ENCODE measurements around the gene UTF1.

The UTF1 gene

DNA sequence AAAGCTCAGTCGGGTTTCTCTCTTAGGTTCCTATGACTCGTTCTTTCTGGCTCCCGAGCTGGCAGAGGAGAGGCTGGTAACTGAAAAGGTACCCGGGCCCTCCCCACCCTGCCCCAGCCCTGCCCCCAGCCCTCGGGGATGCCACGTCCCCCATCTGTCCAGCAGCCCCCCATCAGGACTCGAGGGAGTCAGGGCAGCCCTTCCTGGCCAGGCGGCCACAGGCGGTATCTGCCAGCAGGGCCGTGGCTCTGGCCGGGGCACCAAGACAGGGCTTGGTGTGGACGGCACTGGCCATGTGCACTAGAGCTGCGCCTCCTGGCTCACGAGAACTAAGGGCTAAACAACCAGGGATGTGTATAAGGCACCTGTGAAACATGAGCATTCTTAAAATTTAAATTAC lies 40.3 kb upstream of the UTF1 start:
- ChIA-PET POLR2A (no interaction called here), CTCF (no interaction called here)
- TF ChIP-seq CTCF (IDR thresholded peaks at IDR 0.05; ENCODE audit: control extremely low read depth, extremely low read depth, low read depth, missing control alignments), result no peak
- DNase-seq (ENCODE audit: extremely low spot score), result no peak

DNA sequence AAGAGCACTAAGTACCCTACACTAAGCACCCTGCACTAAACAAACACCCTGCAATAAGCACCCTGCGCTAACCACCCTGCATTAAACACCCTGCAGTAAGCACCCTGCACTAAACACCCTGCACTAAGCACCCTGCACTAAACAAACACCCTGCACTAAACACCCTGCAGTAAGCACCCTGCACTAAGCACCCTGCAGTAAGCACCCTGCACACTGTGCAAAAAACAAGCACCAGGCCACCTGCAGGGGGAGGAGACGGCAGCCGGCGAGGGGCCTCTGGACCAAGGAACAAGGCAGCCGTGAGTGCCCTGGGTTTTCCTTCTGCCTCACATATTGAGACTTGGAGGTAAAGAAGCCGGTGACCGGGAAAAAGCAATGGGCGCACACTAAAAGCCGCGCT lies 39.8 kb upstream of the UTF1 start:
- no peak for TF ChIP-seq CTCF (IDR thresholded peaks at IDR 0.05; ENCODE audit: control extremely low read depth, extremely low read depth, low read depth, missing control alignments)
- ChIA-PET CTCF (no interaction called here), POLR2A (no interaction called here)
- no peak for DNase-seq (ENCODE audit: extremely low spot score)

- DNase-seq (ENCODE audit: extremely low spot score), result no peak
- ChIA-PET CTCF (no interaction called here), POLR2A (no interaction called here)
- no peak for TF ChIP-seq CTCF (IDR thresholded peaks at IDR 0.05; ENCODE audit: control extremely low read depth, extremely low read depth, low read depth, missing control alignments)
These were observed 38.4 kb upstream of the UTF1 start for GRCh38 chr10:133191651-133192050.

- ChIA-PET CTCF (interaction anchor here (1.6 kb wide), 1 partner anchor 22 kb away, joined by 4 read pairs; no protein-coding TSS in a partner anchor), POLR2A (no interaction called here)
- no peak for TF ChIP-seq CTCF (IDR thresholded peaks at IDR 0.05; ENCODE audit: control extremely low read depth, extremely low read depth, low read depth, missing control alignments)
- DNase-seq (ENCODE audit: extremely low spot score), result no peak
These were observed 35.9 kb upstream of the UTF1 start for GRCh38 chr10:133194151-133194550.

DNA sequence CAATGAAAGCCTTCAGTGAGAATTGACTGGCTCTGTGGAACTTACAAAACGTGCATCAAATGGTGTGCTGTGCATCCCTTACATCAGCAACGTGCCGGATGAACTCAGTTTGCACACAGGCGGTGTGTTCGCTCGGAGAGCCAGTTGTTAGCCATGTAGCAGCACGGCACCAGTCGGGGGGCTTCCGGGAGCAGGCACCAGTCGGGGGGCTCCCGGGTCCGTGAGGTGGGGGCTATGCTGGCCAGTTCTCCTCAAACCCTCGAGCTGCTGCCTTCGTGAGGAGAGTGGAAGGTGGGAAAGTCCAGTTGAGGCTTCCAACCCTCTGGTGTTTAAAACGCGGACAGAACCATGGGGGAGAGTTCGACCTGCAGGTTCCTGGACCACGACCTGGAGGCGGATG lies 34.9 kb upstream of the UTF1 start:
- DNase-seq (ENCODE audit: extremely low spot score), result no peak
- TF ChIP-seq CTCF (IDR thresholded peaks at IDR 0.05; ENCODE audit: control extremely low read depth, extremely low read depth, low read depth, missing control alignments), result no peak
- ChIA-PET CTCF (no interaction called here), POLR2A (no interaction called here)

DNA sequence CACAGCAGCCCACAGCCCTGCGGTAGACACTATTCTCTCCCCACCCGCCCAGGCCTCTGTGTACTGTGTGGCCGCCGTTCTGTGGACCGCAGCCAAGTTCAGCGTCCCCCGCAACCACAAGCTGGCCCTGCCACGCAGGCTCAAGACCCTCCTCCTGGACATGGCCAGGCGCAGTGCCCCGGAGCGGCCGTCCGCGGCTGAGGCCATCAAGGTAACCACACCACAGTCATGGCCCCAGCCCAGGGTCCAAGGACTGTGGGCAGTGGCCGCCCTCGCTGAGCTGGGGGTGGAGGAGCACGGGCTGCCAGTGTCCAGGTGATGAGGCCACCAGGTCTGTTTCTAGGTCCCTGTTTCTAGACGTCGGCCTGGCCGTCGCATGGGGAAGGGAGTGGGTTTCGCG lies 34.4 kb upstream of the UTF1 start:
- POLR2A ChIA-PET, result no interaction called here
- CTCF ChIA-PET, result no interaction called here
- no peak for TF ChIP-seq CTCF (IDR thresholded peaks at IDR 0.05; ENCODE audit: control extremely low read depth, extremely low read depth, low read depth, missing control alignments)
- no peak for DNase-seq (ENCODE audit: extremely low spot score)
